COLO668 (cell line): ENCODE data around the gene P3H2.

Experiments
- DNase-seq: peaks from one replicate; lab custom pipeline; 2025; ENCODE audit not compliant: unreplicated experiment; lab: John Stamatoyannopoulos, UW

Gene P3H2

DNA sequence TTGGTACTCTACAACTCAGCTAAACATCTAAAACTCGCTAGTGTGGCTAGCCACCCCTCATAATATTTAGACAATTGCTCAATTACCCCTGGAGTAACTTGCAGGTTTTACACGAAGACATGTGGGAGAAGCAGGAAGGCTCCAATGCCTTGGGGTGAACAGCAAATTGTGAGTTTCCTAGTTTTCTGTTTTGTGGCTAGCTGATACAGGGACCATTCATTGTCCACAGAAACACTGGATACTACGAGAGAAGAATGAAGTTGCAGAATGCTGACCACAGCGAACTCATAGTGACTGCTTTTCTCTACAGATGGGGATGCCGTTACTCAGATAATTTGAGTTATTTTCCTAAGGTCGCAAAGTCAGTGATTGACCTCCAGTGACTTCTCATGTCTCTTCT, 212.9 kb downstream of the P3H2 start:
- no peak for DNase-seq
